Measurements from ENCODE around the gene DCP2. TPM values are rescaled to one million over a fixed set of nuclear protein-coding genes. Genes with fewer than 3 reads are reported as not detected.

The DCP2 gene
- polyA plus RNA-seq, 1 donor from 2014 or later, result 26.2 TPM

GRCh38 chr5:112974901-112975300, 1.7 kb upstream of the DCP2 start:
- Histone ChIP-seq H4K20me1 (ENCODE audit: insufficient read depth) (no peaks in the 10 kb centered on the region), H2AFZ (ENCODE audit: low read depth, low read length) (no peak overlapping the region), H3K9me2 (ENCODE audit: insufficient read depth, low read length) (no peaks in the 10 kb centered on the region), H3K36me3 (ENCODE audit: insufficient read depth, low read length) (no peaks in the 10 kb centered on the region), H3K27ac (ENCODE audit: low read length) (no peak overlapping the region), H3K27me3 (ENCODE audit: insufficient read depth, low read depth, low read length) (no peaks in the 10 kb centered on the region), H3K4me2 (ENCODE audit: low read length) (no peak overlapping the region), H3K9me3 (ENCODE audit: low read length) (no peaks in the 10 kb centered on the region), H3K4me3 (ENCODE audit: low read length) (no peak overlapping the region), H3K9ac (ENCODE audit: low read length) (no peak overlapping the region), H3K79me2 (replicated peaks; ENCODE audit: insufficient read depth, low read length) (peaks cover 19% of the 10 kb centered on the region), H3F3A (ENCODE audit: insufficient read depth, low read length, poor library complexity, severe bottlenecking) (no peaks in the 10 kb centered on the region)
- TF ChIP-seq SMC3 (conservative IDR thresholded peaks at IDR 0.05; ENCODE audit: poor library complexity) (no peak), MXI1 (conservative IDR thresholded peaks at IDR 0.05; ENCODE audit: poor library complexity, severe bottlenecking) (no peak), CTCF (IDR thresholded peaks at IDR 0.05; ENCODE audit: poor library complexity, severe bottlenecking) (no peak), RAD21 (conservative IDR thresholded peaks at IDR 0.05) (no peak), EZH2 (IDR thresholded peaks at IDR 0.05; ENCODE audit: borderline replicate concordance, insufficient read depth, low read length, poor library complexity, severe bottlenecking) (no peak), EP300 (conservative IDR thresholded peaks at IDR 0.05; ENCODE audit: poor library complexity, severe bottlenecking) (no peak), POLR2AphosphoS5 (IDR thresholded peaks at IDR 0.05) (no peak), REST (IDR thresholded peaks at IDR 0.05; ENCODE audit: borderline replicate concordance) (no peak), TAF1 (IDR thresholded peaks at IDR 0.05; ENCODE audit: low read depth) (no peak)

- Histone ChIP-seq H2AFZ (ENCODE audit: low read depth, low read length) (peak overlapping the region; percentile 98), H3K4me2 (ENCODE audit: low read length) (peak overlapping the region; percentile 74), H3K79me2 (replicated peaks; ENCODE audit: insufficient read depth, low read length) (peaks cover 29% of the 10 kb centered on the region), H3K9ac (ENCODE audit: low read length) (peak overlapping the region; percentile 53), H3K9me2 (ENCODE audit: insufficient read depth, low read length) (no peaks in the 10 kb centered on the region), H3K27ac (ENCODE audit: low read length) (peak overlapping the region; percentile 63), H3F3A (ENCODE audit: insufficient read depth, low read length, poor library complexity, severe bottlenecking) (no peaks in the 10 kb centered on the region), H3K36me3 (ENCODE audit: insufficient read depth, low read length) (no peaks in the 10 kb centered on the region), H3K27me3 (ENCODE audit: insufficient read depth, low read depth, low read length) (no peaks in the 10 kb centered on the region), H3K9me3 (ENCODE audit: low read length) (no peaks in the 10 kb centered on the region), H3K4me3 (ENCODE audit: low read length) (peak overlapping the region; percentile 89), H4K20me1 (ENCODE audit: insufficient read depth) (no peaks in the 10 kb centered on the region)
- TF ChIP-seq RAD21 (conservative IDR thresholded peaks at IDR 0.05) (no peak), SMC3 (conservative IDR thresholded peaks at IDR 0.05; ENCODE audit: poor library complexity) (no peak), TAF1 (IDR thresholded peaks at IDR 0.05; ENCODE audit: low read depth) (no peak), REST (IDR thresholded peaks at IDR 0.05; ENCODE audit: borderline replicate concordance) (no peak), MXI1 (conservative IDR thresholded peaks at IDR 0.05; ENCODE audit: poor library complexity, severe bottlenecking) (no peak), EZH2 (IDR thresholded peaks at IDR 0.05; ENCODE audit: borderline replicate concordance, insufficient read depth, low read length, poor library complexity, severe bottlenecking) (no peak), CTCF (IDR thresholded peaks at IDR 0.05; ENCODE audit: poor library complexity, severe bottlenecking) (no peak), EP300 (conservative IDR thresholded peaks at IDR 0.05; ENCODE audit: poor library complexity, severe bottlenecking) (no peak), POLR2AphosphoS5 (IDR thresholded peaks at IDR 0.05) (no peak)
These were observed 722 bp upstream of the DCP2 start for GRCh38 chr5:112975721-112976431.

Measured in neural cell (in vitro differentiated cells).